H1 (cell line): ENCODE measurements around the gene ARHGDIB. TPM values are rescaled to one million over a fixed set of nuclear protein-coding genes. Genes with fewer than 3 reads are reported as not detected.
A peak's percentile ranks its signal among the peaks of the same experiment; 100 is the strongest.

Experiments used
- CTCF ChIA-PET: fragments of 300-600 bp; sonication (Branson Sonifier 250); formaldehyde crosslinking; loops from one replicate; lab custom pipeline; 2021; ENCODE audit not compliant: partially characterized antibody; lab: Charles Lee
- POLR2A ChIA-PET: fragments of 300-600 bp; sonication (Branson Sonifier 250); formaldehyde crosslinking; loops from one replicate; lab custom pipeline; 2021; ENCODE audit warnings: inconsistent platforms; ENCODE audit not compliant: partially characterized antibody; lab: Charles Lee
- DNase-seq, 2 experiments: peaks; one replicate each; pipeline versions ENCODE4 v3.0.0 to v3.0.0-alpha.2; 2010 to 2022; ENCODE audit warnings: low spot score in 2 of 2, low read depth in 1 of 2, mixed read lengths in 1 of 2
- FAIRE-seq: peaks from 2 replicates; lab custom pipeline; 2011; peaks lifted over from hg19 to GRCh38; lab: Jason Lieb, UNC
- H2AFZ ChIP-seq: 2 replicates; pipeline ENCODE4 v1.8.1; 2012; ENCODE audit warnings: low read length, inconsistent platforms
- H2AK5ac ChIP-seq: 2 replicates; pipeline ENCODE4 v1.6.1; 2013; ENCODE audit warnings: low read depth, low read length
- H2BK120ac ChIP-seq: replicated peaks from 2 replicates; pipeline ENCODE3; 2013; ENCODE audit warnings: low read depth, low read length, inconsistent platforms
- H2BK12ac ChIP-seq: 2 replicates; pipeline ENCODE4 v1.6.1; 2013; ENCODE audit warnings: low read depth, low read length
- H2BK15ac ChIP-seq: 2 replicates; pipeline ENCODE4 v1.6.1; 2013; ENCODE audit warnings: low read length
- H2BK20ac ChIP-seq: 2 replicates; pipeline ENCODE4 v1.6.1; 2013; ENCODE audit warnings: low read length
- H2BK5ac ChIP-seq: 2 replicates; pipeline ENCODE4 v1.6.1; 2013; ENCODE audit warnings: low read depth, low read length
- H3K14ac ChIP-seq: 2 replicates; pipeline ENCODE4 v1.6.1; 2013; ENCODE audit warnings: inconsistent platforms; ENCODE audit not compliant: insufficient read length
- H3K18ac ChIP-seq: 2 replicates; pipeline ENCODE4 v1.6.1; 2013; ENCODE audit warnings: low read length; ENCODE audit errors: extremely low read depth
- H3K23ac ChIP-seq: 2 replicates; pipeline ENCODE4 v1.6.1; 2013; ENCODE audit warnings: inconsistent platforms; ENCODE audit not compliant: insufficient read length
- H3K23me2 ChIP-seq: 2 replicates; pipeline ENCODE4 v1.6.1; 2013; ENCODE audit warnings: low read depth, low read length
- H3K27ac ChIP-seq: 2 replicates; pipeline ENCODE4 v1.6.1; 2011; ENCODE audit warnings: low read depth, low read length, inconsistent platforms
- H3K27me3 ChIP-seq, 4 experiments: replicated peaks in 1 of 4; 1 replicate in 1 of 4; 2 replicates in 3 of 4; pipeline versions ENCODE4 v1.6.1 to v1.8.1; 2011 to 2013; ENCODE audit warnings: low read length in 3 of 4, mild to moderate bottlenecking in 3 of 4, inconsistent platforms in 2 of 4, mixed read lengths in 2 of 4, moderate library complexity in 1 of 4; ENCODE audit not compliant: control insufficient read depth in 3 of 4, insufficient read depth in 3 of 4; ENCODE audit errors: extremely low read depth in 1 of 4
- H3K36me3 ChIP-seq, 4 experiments: 2 replicates each; pipeline versions ENCODE4 v1.6.1 to v1.8.1; 2011 to 2013; ENCODE audit warnings: mild to moderate bottlenecking in 4 of 4, low read length in 3 of 4, moderate library complexity in 2 of 4, control low read depth in 1 of 4, inconsistent platforms in 1 of 4; ENCODE audit not compliant: insufficient read depth in 4 of 4, control insufficient read depth in 2 of 4
- H3K4ac ChIP-seq: replicated peaks from 2 replicates; pipeline ENCODE3; 2013; ENCODE audit warnings: low read length, low read depth, mixed read lengths, inconsistent platforms; ENCODE audit not compliant: insufficient read length
- H3K4me1 ChIP-seq, 4 experiments: replicated peaks in 1 of 4; 1 replicate in 1 of 4; 2 replicates in 3 of 4; pipeline versions ENCODE4 v1.6.1 to v1.8.1; 2011 to 2013; ENCODE audit warnings: low read length in 3 of 4, inconsistent platforms in 2 of 4, mixed read lengths in 1 of 4; ENCODE audit not compliant: insufficient read depth in 4 of 4, control insufficient read depth in 3 of 4
- H3K4me2 ChIP-seq, 2 experiments: 2 replicates each; pipeline versions ENCODE4 v1.6.1 to v1.8.1; 2011 to 2013; ENCODE audit warnings: low read depth in 2 of 2, low read length in 2 of 2, control low read depth in 1 of 2, inconsistent platforms in 1 of 2, mild to moderate bottlenecking in 1 of 2; ENCODE audit not compliant: insufficient read depth in 1 of 2
- H3K4me3 ChIP-seq, 4 experiments: fragments of 200-600, 300-600 bp in 1 of 4; sonication (generic), shearing (Covaris generic), sonication (Bioruptor Twin) in 1 of 4; 2 replicates each; pipeline versions ENCODE4 v1.5.1 to v1.8.1; 2011 to 2016; ENCODE audit warnings: low read length in 4 of 4, low read depth in 3 of 4, control low read depth in 2 of 4, inconsistent platforms in 2 of 4, mild to moderate bottlenecking in 2 of 4, mixed read lengths in 1 of 4, moderate library complexity in 1 of 4; ENCODE audit not compliant: insufficient read depth in 2 of 4; ENCODE audit errors: extremely low read depth in 1 of 4
- H3K56ac ChIP-seq: replicated peaks from 2 replicates; pipeline ENCODE3; 2013; ENCODE audit warnings: low read depth, mild to moderate bottlenecking, mixed read lengths, low read length, inconsistent platforms; ENCODE audit not compliant: insufficient read length
- H3K79me1 ChIP-seq: 2 replicates; pipeline ENCODE4 v1.6.1; 2013; ENCODE audit warnings: low read depth, low read length, control low read depth
- H3K79me2 ChIP-seq, 2 experiments: 2 replicates each; pipeline versions ENCODE4 v1.6.1 to v1.8.1; 2012 to 2013; ENCODE audit warnings: low read length in 2 of 2, mild to moderate bottlenecking in 2 of 2, inconsistent platforms in 1 of 2; ENCODE audit not compliant: insufficient read depth in 2 of 2, control insufficient read depth in 1 of 2
- H3K9ac ChIP-seq, 4 experiments: replicated peaks in 1 of 4; 1 replicate in 1 of 4; 2 replicates in 3 of 4; pipeline versions ENCODE4 v1.6.1 to v1.8.1; 2011 to 2013; ENCODE audit warnings: low read depth in 3 of 4, low read length in 3 of 4, control low read depth in 2 of 4, mild to moderate bottlenecking in 2 of 4, moderate library complexity in 2 of 4, inconsistent platforms in 1 of 4; ENCODE audit errors: extremely low read depth in 1 of 4
- H3K9me3 ChIP-seq, 2 experiments: 2 replicates each; pipeline versions ENCODE4 v1.6.1 to v1.8.1; 2012 to 2013; ENCODE audit warnings: mild to moderate bottlenecking in 2 of 2, moderate library complexity in 2 of 2, control low read depth in 1 of 2, inconsistent platforms in 1 of 2, low read depth in 1 of 2, low read length in 1 of 2, mixed read lengths in 1 of 2; ENCODE audit not compliant: insufficient read depth in 2 of 2
- H4K20me1 ChIP-seq, 2 experiments: replicated peaks in 1 of 2; 2 replicates each; pipeline versions ENCODE3 to v1.8.1; 2011 to 2013; ENCODE audit warnings: inconsistent platforms in 2 of 2, low read length in 2 of 2, mild to moderate bottlenecking in 1 of 2; ENCODE audit not compliant: insufficient read depth in 2 of 2, control insufficient read depth in 1 of 2
- H4K5ac ChIP-seq: 2 replicates; pipeline ENCODE4 v1.6.1; 2013; ENCODE audit warnings: low read length, low read depth, mixed read lengths, inconsistent platforms; ENCODE audit not compliant: insufficient read length
- H4K8ac ChIP-seq: 2 replicates; pipeline ENCODE4 v1.8.0; 2013; ENCODE audit warnings: mild to moderate bottlenecking, moderate library complexity, low read length, inconsistent platforms; ENCODE audit not compliant: insufficient read depth; ENCODE audit errors: extremely low read depth
- H4K91ac ChIP-seq: replicated peaks from 2 replicates; pipeline ENCODE3; 2013; ENCODE audit warnings: low read length, mixed read lengths, inconsistent platforms; ENCODE audit not compliant: insufficient read length
- HDAC6 ChIP-seq: IDR thresholded peaks from one replicate; pipeline ENCODE4 v1.7.1; 2012; ENCODE audit warnings: low read depth, mild to moderate bottlenecking, inconsistent platforms, low read length, moderate library complexity
- RAD21 ChIP-seq, 2 experiments: IDR thresholded peaks in 1 of 2; conservative IDR thresholded peaks in 1 of 2; 2 replicates each; pipeline ENCODE4 v1.6.1; 2011; ENCODE audit warnings: low read depth in 2 of 2, low read length in 2 of 2, improper control_type of control experiment in 1 of 2, inconsistent platforms in 1 of 2, mild to moderate bottlenecking in 1 of 2, moderate library complexity in 1 of 2
- WGBS, 2 experiments: shearing (Covaris generic) in 1 of 2; methylation state at CpG; one replicate each; pipeline versions ENCODE4 v1.1.6 to v1.1.7; 2013 to 2015; ENCODE audit warnings: low lambda C conversion rate in 2 of 2, mixed read lengths in 2 of 2, inconsistent platforms in 1 of 2, low coverage in 1 of 2, missing lambda C conversion rate in 1 of 2; ENCODE audit not compliant: insufficient replicate concordance in 2 of 2, insufficient coverage in 1 of 2, insufficient read length in 1 of 2; ENCODE audit errors: extremely low coverage in 1 of 2, missing lambda C conversion rate in 1 of 2; 5-methylcytosine and 5-hydroxymethylcytosine counted together
- polyA plus RNA-seq, 7 experiments: library from polyadenylated mRNA; depleted of rRNA in 3 of 7; stranded (reverse) in 5 of 7; unstranded in 2 of 7; fragments of >200 nt in 5 of 7; fragments of 200-250 nt in 2 of 7; gene quantifications; 1 replicate in 5 of 7; 2 replicates in 1 of 7; 4 replicates in 1 of 7; pipeline versions ENCODE4 v1.2.1 to v1.2.3, GENCODE V29; 2011 to 2013; ENCODE audit warnings: missing spikeins in 2 of 7, mixed read lengths in 2 of 7
- total RNA-seq: library from RNA; stranded (reverse); fragmentation: NEBNext Ultra II Directional; extraction: Animal tissue kit (Norgen Biotek cat#: 25700); gene quantifications from 2 replicates; pipeline ENCODE4 v1.2.1, GENCODE V29; 2021

ARHGDIB gene
- total and polyA plus RNA-seq, 2 of the 8 experiments (the other 6 are each of a cell fraction or from before 2014, with no cell fraction given): 0.82 to 1.3 TPM

DNA sequence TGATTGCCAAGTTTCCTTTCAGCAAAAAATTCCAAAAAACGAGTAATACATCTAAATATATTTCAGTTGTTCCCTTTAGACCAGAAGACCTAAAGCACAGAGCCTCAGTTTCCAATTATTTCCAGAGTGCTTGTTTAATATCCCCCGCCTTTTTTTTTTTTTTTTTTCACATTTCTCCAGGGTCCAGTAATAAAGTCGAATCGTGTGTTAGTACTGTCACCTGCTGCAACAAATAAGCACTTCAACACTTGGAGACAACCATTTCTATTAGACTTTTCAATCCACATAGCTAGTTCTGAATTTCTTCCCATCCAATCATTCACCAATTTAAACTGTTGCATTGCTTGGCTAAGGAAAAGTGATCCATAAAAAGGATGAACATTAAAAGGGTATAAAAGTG, 25.0 kb upstream of the ARHGDIB start:
- POLR2A ChIA-PET: no interaction called here
- FAIRE-seq (no peak), DNase-seq (no peak)
- no peak overlapping the region for H2BK12ac ChIP-seq
- no peak overlapping the region for H3K23ac ChIP-seq
- H4K91ac ChIP-seq: no peak overlapping the region
- 75% methylated on average over 4 of the region's 4 CpGs; no CpG with 5 or more reads in 1 of the 2 experiments for WGBS, 2 experiments
- H3K27ac ChIP-seq: no peak overlapping the region
- no peaks in the 10 kb centered on the region for H4K20me1 ChIP-seq
- no peaks in the 10 kb centered on the region for H3K4me1 ChIP-seq
- H2BK20ac ChIP-seq: no peak overlapping the region
- H2BK15ac ChIP-seq: no peak overlapping the region
- H2BK5ac ChIP-seq: no peak overlapping the region
- no peak overlapping the region for H3K4ac ChIP-seq
- no peak overlapping the region for H2AFZ ChIP-seq
- no peak for TF ChIP-seq HDAC6
- peak in 1 of 2 experiments; percentile 19; a peak in 1 of 4 replicates for TF ChIP-seq RAD21 (IDR thresholded peaks at IDR 0.05 in 1 of 2, conservative IDR thresholded peaks at IDR 0.05 in 1 of 2; ENCODE audit: low read depth in 2 of 2, low read length in 2 of 2)
- no peak overlapping the region for H4K5ac ChIP-seq
- H3K56ac ChIP-seq: no peak overlapping the region
- no peak overlapping the region for H3K4me3 ChIP-seq
- H3K79me1 ChIP-seq: no peaks in the 10 kb centered on the region
- H3K14ac ChIP-seq: no peak overlapping the region
- CTCF ChIA-PET: interaction anchor here (0.6 to 1.9 kb wide), 3 partner anchors 50 to 428 kb away, joined by 3 to 5 read pairs (median 4); no protein-coding TSS in a partner anchor
- H4K8ac ChIP-seq: no peak overlapping the region
- H3K27me3 ChIP-seq: no peaks in the 10 kb centered on the region
- no peak overlapping the region for H2BK120ac ChIP-seq
- H3K9ac ChIP-seq: no peak overlapping the region
- no peaks in the 10 kb centered on the region for H3K79me2 ChIP-seq
- H3K9me3 ChIP-seq: no peaks in the 10 kb centered on the region
- no peak overlapping the region for H3K18ac ChIP-seq
- H3K36me3 ChIP-seq: no peaks in the 10 kb centered on the region
- H3K4me2 ChIP-seq: no peak overlapping the region
- H3K23me2 ChIP-seq: no peaks in the 10 kb centered on the region
- H2AK5ac ChIP-seq: no peak overlapping the region
